GM21515 (cell line): ENCODE data around the gene SLC2A6.

Source experiments
- ATAC-seq: cut with Tn5 transposase; IDR thresholded peaks from one replicate; pipeline ENCODE4 v1.9.1; 2021; ENCODE audit not compliant: unreplicated experiment

Gene SLC2A6

GRCh38 chr9:133483611-133484010 is 4.7 kb upstream of the SLC2A6 start:
- no peak for ATAC-seq

- ATAC-seq: peak; percentile 31
These were observed 678 bp downstream of the SLC2A6 start for GRCh38 chr9:133477992-133478850.

GRCh38 chr9:133477461-133477860 is 1.4 kb downstream of the SLC2A6 start:
- no peak for ATAC-seq

GRCh38 chr9:133476941-133477340 is 2.0 kb downstream of the SLC2A6 start:
- no peak for ATAC-seq

- no peak for ATAC-seq
These were observed 2.6 kb downstream of the SLC2A6 start for GRCh38 chr9:133476036-133476931.

GRCh38 chr9:133475292-133476012 is 3.4 kb downstream of the SLC2A6 start:
- ATAC-seq: no peak

GRCh38 chr9:133474853-133475252 is 4.0 kb downstream of the SLC2A6 start:
- no peak for ATAC-seq

GRCh38 chr9:133474215-133474614 is 4.7 kb downstream of the SLC2A6 start:
- no peak for ATAC-seq

- ATAC-seq: no peak
These were observed 5.2 kb downstream of the SLC2A6 start for GRCh38 chr9:133473743-133474142.

GRCh38 chr9:133472753-133473378 is 6.0 kb downstream of the SLC2A6 start:
- no peak for ATAC-seq

GRCh38 chr9:133472277-133472645 is 6.6 kb downstream of the SLC2A6 start:
- no peak for ATAC-seq

GRCh38 chr9:133471551-133472276 is 7.2 kb downstream of the SLC2A6 start:
- ATAC-seq: no peak

- ATAC-seq: no peak
These were observed 7.9 kb downstream of the SLC2A6 start for GRCh38 chr9:133470988-133471387.

- no peak for ATAC-seq
These were observed 8.4 kb downstream of the SLC2A6 start for GRCh38 chr9:133470427-133470924.

- ATAC-seq: no peak
These were observed 10.0 kb downstream of the SLC2A6 start for GRCh38 chr9:133468777-133469421.

- ATAC-seq: no peak
These were observed 10.5 kb downstream of the SLC2A6 start for GRCh38 chr9:133468374-133468773.

- no peak for ATAC-seq
These were observed 11.8 kb downstream of the SLC2A6 start for GRCh38 chr9:133467101-133467500.

GRCh38 chr9:133465984-133466383 is 12.9 kb downstream of the SLC2A6 start:
- ATAC-seq: no peak

- ATAC-seq: no peak
These were observed 14.3 kb downstream of the SLC2A6 start for GRCh38 chr9:133464638-133465037.
